Measurements from ENCODE around the gene COMTD1. TPM values are rescaled to one million over a fixed set of nuclear protein-coding genes. Genes with fewer than 3 reads are reported as not detected.

The COMTD1 gene
- total and polyA plus RNA-seq, 2 of the 4 experiments (the other 2 are of a cell fraction): 1.6 to 6.4 TPM

GRCh38 chr10:75207079-75207856 is 28.5 kb downstream of the COMTD1 start:
- in situ Hi-C loops (cut with MboI; ENCODE audit: low sequenced_read_pairs) (no loop called here), dilution Hi-C loops (cut with HindIII; ENCODE audit: low sequenced_read_pairs, unreplicated experiment) (no loop called here), intact Hi-C loops (cut with micrococcal nuclease) (no loop called here)
- no peak for TF ChIP-seq CHD1 (IDR thresholded peaks at IDR 0.05; ENCODE audit: low read depth, low read length)
- no peak for TF ChIP-seq BHLHE40 (IDR thresholded peaks at IDR 0.05; ENCODE audit: low read depth, low read length)
- no peak for TF ChIP-seq SMC3 (IDR thresholded peaks at IDR 0.05; ENCODE audit: low read depth, low read length)
- no peak for TF ChIP-seq MAFK (IDR thresholded peaks at IDR 0.05; ENCODE audit: low read depth, low read length)
- no peak for TF ChIP-seq MAZ (IDR thresholded peaks at IDR 0.05; ENCODE audit: borderline replicate concordance, low read depth, low read length)
- TF ChIP-seq ELK1 (IDR thresholded peaks at IDR 0.05; ENCODE audit: borderline replicate concordance, low read depth, low read length): no peak
- no peak for TF ChIP-seq MXI1 (IDR thresholded peaks at IDR 0.05; ENCODE audit: borderline replicate concordance, low read depth, low read length)
- TF ChIP-seq FOS (IDR thresholded peaks at IDR 0.05; ENCODE audit: low read depth, low read length): no peak
- no peak for TF ChIP-seq USF2 (IDR thresholded peaks at IDR 0.05; ENCODE audit: low read depth, low read length)
- TF ChIP-seq NFE2L2 (IDR thresholded peaks at IDR 0.05; ENCODE audit: low read depth, low read length): no peak
- no peak for TF ChIP-seq POLR2A (IDR thresholded peaks at IDR 0.05; ENCODE audit: low read depth, low read length)
- TF ChIP-seq RCOR1 (IDR thresholded peaks at IDR 0.05; ENCODE audit: insufficient replicate concordance, low read length): no peak
- no peak overlapping the region for H3K4me3 ChIP-seq (ENCODE audit: insufficient read depth, low read depth, low read length)
- H3K27me3 ChIP-seq (ENCODE audit: control insufficient read depth, insufficient read depth, low read length): no peaks in the 10 kb centered on the region
- peak overlapping the region; percentile 56 for H3K14ac ChIP-seq (replicated peaks; ENCODE audit: low read depth, low read length)
- H2AFZ ChIP-seq (replicated peaks; ENCODE audit: low read length, poor library complexity): peak overlapping the region; percentile 4
- H2AK5ac ChIP-seq (ENCODE audit: low read depth, low read length): peak overlapping the region; percentile 94
- peak overlapping the region; percentile 81; the same call in 2 of the 3 replicates for H2BK15ac ChIP-seq (ENCODE audit: low read depth, low read length)
- peaks cover under 1% of the 10 kb centered on the region for H3K36me3 ChIP-seq (ENCODE audit: control insufficient read depth, insufficient read depth, low read length)
- peak overlapping the region; percentile 68 for H2BK120ac ChIP-seq (ENCODE audit: low read depth, low read length)
- ATAC-seq (ENCODE audit: low read depth) (no peak), DNase-seq (no peak)
- H2BK5ac ChIP-seq (ENCODE audit: low read depth, low read length, poor library complexity, severe bottlenecking): peak overlapping the region; percentile 53
- CTCF ChIA-PET: no interaction called here
- H4K8ac ChIP-seq (ENCODE audit: low read depth in 2 of 2, low read length in 2 of 2): peak overlapping the region; percentile 6 to 68; a peak in 1 of 4 replicates
- 20% methylated on average over 1 of the region's 13 CpGs; no CpG with 5 or more reads in 1 of the 2 experiments for WGBS, 2 experiments (ENCODE audit: extremely low coverage in 2 of 2, insufficient read length in 1 of 2)
- H3K9me1 ChIP-seq (ENCODE audit: insufficient read depth, low read length): peaks cover 17% of the 10 kb centered on the region
- peak overlapping the region; percentile 68 for H3K4ac ChIP-seq (ENCODE audit: low read depth, low read length)
- H3K79me1 ChIP-seq (ENCODE audit: low read depth in 1 of 2, low read length in 2 of 2): peaks cover 0 to 11% of the 10 kb centered on the region in 2 experiments; a peak in 1 of 4 replicates
- peaks cover 18% of the 10 kb centered on the region for H3K4me1 ChIP-seq (ENCODE audit: control insufficient read depth, insufficient read depth, low read length)
- H3K56ac ChIP-seq (ENCODE audit: extremely low read depth, insufficient read depth, low read length): 0 out of 2 replicates have a peak overlapping the region, but pooled peaks have one; percentile 27
- POLR2A ChIA-PET (ENCODE audit: unreplicated experiment): interaction anchor here (0.6 kb wide), 1 partner anchor 24 kb away, joined by 3 read pairs; no protein-coding TSS in a partner anchor
- H2BK20ac ChIP-seq (ENCODE audit: low read depth, low read length): peak overlapping the region; percentile 12
- H4K91ac ChIP-seq (ENCODE audit: insufficient read depth, low read depth, low read length): peak overlapping the region; percentile 36; the same call in 1 of the 2 replicates
- H3K23ac ChIP-seq (ENCODE audit: low read depth, low read length): peak overlapping the region; percentile 6; the same call in 1 of the 2 replicates
- peak overlapping the region; percentile 62 for H4K5ac ChIP-seq (ENCODE audit: low read depth, low read length)
- peaks cover 9% of the 10 kb centered on the region for H4K20me1 ChIP-seq (ENCODE audit: insufficient read depth, low read length)
- H3K4me2 ChIP-seq (ENCODE audit: low read depth, low read length): no peak overlapping the region
- H3K9me3 ChIP-seq (ENCODE audit: control insufficient read depth, insufficient read depth, low read length): no peaks in the 10 kb centered on the region
- no TSS peak for BruUV-seq (replicated peaks)
- peak overlapping the region; percentile 74 for H3K18ac ChIP-seq (ENCODE audit: low read depth, low read length)
- H3K27ac ChIP-seq (ENCODE audit: insufficient read depth, low read length): peak overlapping the region; percentile 28; the same call in 1 of the 2 replicates
- peak overlapping the region; percentile 74 for H2AK9ac ChIP-seq (replicated peaks; ENCODE audit: low read depth, low read length, poor library complexity)
- H3K9ac ChIP-seq (ENCODE audit: low read depth, low read length): no peak overlapping the region

Data from IMR-90 (cell line).